Eye (tissue), 1 donor: ENCODE results near the gene HSD17B12.
A peak's percentile ranks its signal among the peaks of the same experiment; 100 is the strongest.
"Not testable (repeated sequence)": the region's sequence is repeated elsewhere in the genome, so short reads cannot be mapped to it uniquely, and the experiment has no call there.

Experiments
- DNase-seq: peaks from one replicate; pipeline ENCODE4 v3.0.0-alpha.2; 2015

The HSD17B12 gene

DNA sequence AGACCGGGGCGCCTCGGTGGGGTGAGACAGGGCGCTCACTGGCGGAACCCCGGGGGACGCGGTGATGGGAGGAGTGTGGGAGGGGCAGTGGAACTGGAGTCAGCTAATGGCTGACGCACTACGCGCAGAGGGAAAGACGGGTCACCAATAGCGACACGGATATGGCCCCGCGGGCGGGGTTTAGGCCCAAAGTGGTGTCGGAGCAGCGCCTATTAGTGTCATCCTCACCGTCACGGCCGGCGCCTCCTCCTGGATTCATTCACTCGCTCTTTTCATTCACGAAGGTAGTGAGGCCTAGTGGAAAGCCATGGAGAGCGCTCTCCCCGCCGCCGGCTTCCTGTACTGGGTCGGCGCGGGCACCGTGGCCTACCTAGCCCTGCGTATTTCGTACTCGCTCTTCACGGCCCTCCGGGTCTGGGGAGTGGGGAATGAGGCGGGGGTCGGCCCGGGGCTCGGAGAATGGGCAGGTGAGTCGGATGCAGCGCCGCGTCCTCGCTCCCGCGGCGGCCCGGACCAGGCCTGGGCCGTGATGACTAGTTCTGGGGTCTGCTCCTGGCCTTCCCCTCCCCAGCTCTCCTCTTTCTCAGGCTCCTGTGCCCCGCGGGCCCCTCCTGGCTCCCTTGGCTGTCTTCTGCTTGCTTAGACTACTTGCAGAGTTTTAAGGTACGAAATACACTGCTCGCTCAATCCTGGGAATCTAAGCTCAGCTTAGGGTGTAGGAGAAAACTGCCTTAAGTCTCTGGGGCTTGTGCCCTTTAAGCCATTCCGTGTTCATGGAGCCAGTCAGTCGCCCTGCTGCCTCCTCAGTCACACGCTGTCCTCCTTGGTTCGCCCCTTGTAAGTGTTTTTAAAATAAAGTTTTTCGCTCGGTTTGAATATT is at the start of gene HSD17B12:
Gene HSD17B12, plus strand, starts transcription at position 218 of the 880 bp plus-strand sequence. Its CDS starts 90 bp downstream, at position 308.
- DNase-seq = peak; percentile 99

DNA sequence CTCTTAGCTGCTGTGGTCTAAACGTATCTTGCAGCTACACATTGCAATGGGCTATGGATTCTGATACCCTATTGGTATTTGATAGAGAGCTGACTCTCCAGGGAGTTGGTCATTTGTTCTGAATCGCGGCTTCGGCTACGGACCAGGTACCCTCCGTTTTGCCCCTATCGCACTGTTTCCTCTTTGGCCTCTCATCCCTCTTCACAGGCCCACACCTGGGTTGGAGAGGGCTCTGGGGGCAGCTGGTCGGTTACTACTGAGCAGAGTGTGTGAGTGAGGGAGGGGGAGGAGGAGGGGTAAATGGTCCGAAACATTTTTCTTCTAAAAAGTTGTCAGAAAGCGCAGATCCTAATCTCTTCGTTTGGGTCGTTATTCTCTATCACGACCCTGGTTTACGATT is 48.8 kb upstream of the HSD17B12 start:
- no peak for DNase-seq

DNA sequence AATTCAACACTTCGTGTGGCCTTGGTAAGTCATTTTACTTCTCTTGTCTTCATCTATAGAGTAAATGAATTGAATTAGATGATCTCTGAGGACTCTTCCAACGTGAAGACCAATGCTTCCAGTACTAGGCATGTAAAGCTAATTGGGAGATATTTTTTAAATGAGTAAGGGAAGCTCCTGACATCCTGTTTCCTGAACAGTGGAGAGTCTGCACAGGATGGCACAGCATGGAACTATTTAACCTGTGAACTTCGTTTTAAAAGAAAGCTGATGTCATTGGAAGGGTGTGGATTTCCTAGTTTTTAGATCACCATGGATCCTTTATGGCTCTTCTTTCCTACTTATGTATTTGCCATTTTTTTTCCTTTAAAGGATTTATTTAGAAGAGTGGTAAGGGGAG is 48.4 kb upstream of the HSD17B12 start:
- no peak for DNase-seq

DNA sequence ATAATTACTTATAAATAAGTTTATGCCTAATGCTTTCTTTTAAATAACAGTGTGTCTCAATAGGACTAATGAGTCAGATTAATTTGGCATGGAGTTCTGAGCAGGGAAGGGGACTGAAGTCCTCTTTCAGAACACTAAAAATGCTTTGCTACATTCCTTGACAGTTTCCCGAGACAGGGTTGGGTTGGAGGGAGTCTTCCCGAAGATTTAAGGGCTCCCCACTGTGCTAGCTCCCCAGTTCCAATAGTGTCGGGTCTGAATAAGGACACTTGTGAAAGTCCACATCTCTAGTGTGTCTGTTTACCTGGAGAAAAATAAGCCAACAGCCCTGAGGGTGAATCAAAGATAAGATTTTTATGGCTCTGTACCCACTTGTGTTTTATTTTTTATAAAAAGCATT is 41.8 kb upstream of the HSD17B12 start:
- DNase-seq = no peak

DNA sequence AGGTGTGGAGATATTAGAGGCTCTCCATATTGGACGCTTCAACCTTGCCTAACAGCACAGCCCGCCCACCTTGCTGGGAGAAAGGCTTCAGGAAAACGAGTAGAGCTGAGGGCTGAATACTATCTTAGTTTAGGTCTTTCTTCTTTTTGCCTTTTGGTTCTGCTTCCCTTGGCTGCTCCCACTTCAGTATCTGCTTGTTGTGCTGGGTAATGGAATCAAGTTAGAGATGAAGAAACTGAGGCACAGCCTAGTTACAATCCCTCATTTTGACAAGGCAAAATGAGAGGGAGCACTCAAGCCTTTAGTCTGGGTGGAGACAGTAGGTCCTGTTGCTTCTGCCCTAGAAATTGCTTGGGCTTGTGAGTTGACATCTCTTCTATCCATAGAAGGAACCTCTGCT is 41.3 kb upstream of the HSD17B12 start:
- no peak for DNase-seq

DNA sequence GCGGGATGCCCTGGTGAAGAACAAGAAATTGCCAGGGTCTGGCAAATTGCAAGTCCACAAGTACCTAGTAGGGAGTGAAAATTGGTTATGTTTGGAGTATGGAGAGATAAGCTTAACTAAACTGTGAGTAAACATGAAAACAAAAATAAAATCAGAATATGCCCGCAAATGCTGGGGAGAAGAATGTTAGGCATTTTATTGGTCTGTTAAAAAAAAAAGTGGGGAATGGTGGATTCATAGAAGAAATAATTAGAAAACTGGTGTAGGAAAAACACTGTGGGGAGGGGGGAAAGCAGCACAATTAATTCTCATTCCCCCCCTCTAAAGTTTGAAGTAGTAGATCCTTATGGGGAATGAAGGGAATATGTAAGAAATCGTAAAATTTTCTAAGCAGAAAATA is 40.6 kb upstream of the HSD17B12 start:
- no peak for DNase-seq

DNA sequence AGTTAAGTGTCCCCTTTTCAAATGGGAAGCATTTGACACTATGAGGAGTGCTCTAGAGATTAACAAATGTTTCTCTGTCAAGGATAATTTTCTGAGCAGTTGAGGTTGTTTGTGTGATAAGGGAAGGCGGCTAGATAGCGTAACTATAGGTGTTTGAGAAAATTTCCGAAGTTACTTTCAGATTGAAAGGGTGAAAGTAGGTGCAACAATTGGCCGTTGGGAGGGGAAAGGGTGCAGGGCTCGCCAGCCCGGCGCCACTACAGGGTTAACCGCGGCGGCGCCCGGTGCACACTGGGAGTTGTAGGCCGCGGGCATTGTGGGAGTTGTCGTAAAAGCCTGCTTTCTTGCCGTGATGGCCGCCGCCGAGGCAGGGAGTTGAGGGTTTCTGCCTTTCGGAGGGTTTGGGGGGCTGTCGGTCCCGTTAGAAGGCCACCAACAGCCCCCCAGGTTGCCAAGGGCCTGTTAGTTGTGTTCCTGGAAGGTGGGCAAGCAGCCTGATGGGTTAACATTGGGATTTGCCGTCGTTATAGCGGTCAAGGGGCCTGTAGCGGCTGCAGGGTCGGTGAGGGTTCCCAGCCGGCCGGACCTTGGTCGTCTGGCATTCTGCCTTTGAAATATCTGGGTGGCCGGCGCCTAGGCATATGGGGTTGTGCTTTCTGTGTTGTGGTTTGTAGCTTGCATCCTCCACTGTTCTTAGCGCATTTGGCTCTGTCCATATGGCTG is 36.5 kb upstream of the HSD17B12 start:
- peak; percentile 93 for DNase-seq

DNA sequence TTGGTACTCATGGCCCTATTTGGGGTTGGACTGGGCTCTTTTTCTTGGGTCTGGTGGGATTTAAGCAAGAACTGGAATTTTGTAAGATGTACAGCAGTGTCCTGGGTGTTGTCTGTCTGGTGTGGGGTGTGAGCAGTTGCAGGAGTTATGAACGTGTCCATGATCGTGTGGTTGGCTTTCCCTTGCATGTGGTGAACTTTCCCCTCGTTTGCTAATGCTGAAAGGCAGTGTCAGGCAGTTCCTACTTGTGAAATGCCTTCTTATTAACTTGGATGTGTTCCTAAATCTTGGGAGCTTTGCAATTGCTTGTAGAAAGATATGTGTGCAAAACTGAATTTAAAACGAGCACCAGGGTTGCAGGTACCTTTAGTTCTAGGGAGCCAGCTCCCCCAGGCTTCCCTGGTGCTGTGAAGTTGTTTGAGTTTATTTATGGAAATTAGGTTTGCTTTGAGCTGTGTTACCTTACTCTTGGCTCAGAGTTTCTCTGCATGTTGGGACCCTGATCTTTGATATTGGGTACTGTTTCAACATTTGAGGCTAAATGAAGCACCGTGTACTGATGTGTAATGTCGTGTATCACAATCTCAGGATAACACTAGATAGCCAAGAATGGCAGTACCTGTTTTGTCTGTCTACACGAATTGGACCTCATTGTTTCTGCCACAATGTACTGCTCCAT is 35.8 kb upstream of the HSD17B12 start:
- no peak for DNase-seq

DNA sequence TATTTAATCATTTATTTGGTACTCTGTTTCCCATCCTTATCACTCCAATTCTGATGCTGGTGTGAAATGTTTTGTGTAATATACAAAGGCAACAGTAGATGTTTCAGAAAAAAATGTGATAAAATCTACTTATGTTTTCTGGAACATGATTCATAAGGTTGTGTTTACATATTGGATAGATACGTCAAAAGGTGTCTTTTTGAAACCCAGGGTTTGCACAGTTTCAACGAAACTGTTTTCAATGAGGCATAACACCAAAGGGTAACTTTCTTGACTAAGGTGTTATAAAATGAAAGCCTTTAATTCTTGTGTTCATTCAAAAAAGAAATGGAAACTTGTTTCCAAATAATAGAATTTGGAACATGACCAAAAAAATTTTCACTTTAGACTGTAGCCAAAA is 33.8 kb upstream of the HSD17B12 start:
- no peak for DNase-seq

DNA sequence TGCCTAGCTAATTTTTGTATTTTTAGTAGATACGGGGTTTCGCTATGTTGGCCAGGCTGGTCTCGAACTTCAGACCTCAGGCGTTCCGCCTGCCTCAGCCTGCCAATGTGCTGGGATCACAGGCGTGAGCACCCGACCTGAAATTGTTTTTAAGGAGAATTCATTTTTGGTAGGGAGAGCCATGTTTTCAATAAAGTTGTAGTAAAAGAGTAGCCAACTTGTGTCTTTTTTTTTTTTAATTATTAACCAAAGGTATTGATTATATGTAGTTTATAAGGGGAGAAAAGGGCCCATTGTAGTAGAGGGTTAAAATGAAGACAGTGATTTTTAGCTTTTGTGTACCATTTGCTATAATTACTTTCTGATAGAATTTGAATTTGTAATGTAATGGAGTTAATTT is 31.6 kb upstream of the HSD17B12 start:
- no peak for DNase-seq

DNA sequence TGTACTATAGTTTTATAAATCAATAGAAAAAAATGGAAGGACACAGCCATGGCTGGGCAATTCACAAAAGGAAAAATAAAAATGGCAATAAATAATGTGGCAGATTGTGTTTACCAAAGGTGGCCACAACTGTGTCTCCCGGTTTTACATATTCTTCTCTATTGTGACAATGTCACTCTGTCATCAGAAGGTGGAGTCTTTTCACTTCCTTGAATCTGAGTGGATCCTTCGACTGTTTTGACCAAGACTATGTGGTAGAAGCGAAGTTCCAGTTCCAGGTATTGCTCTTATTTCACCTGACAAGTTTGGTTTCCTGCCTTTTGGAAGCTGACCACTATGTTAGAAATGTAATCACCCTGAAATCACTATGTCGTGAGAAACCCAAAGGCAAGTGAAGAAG is 31.0 kb upstream of the HSD17B12 start:
- DNase-seq = no peak

DNA sequence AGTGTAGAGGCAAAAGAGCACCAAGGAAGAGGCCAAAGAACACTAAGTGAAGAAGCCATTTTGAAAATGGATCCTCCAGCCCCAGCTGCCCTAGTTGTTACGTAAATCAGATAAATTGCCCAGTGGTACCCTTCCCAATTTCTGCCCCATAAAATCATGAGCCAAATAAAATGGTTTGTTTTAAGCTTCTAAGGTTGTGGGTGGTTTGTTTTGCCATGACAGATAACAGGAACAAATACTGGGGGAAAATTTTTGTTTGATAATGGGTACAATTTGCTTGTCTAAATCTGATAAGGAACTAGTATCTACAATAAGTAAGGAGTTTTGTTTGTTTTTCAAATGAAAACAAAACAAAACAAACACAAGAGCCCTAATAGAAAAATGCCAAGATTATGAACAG is 30.6 kb upstream of the HSD17B12 start:
- DNase-seq = no peak

DNA sequence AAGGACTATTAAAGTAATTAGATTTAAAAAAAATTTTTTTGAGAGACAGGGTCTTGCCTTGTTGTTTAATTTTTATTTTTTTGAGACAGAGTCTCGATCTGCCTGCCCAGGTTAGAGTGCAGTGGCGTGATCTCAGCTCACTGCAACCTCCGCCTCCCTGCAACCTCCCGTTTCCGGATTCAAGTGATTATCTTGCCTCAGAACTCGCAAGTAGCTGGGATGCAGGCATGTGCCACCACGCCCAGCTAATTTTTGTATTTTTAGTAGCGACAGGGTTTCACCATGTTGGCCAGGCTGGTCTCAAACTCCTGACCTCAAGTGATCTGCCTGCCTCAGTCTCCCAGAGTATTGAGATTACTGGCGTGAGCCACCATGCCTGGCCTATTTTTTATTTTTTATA is 17.5 kb upstream of the HSD17B12 start:
- not testable (repeated sequence) for DNase-seq

DNA sequence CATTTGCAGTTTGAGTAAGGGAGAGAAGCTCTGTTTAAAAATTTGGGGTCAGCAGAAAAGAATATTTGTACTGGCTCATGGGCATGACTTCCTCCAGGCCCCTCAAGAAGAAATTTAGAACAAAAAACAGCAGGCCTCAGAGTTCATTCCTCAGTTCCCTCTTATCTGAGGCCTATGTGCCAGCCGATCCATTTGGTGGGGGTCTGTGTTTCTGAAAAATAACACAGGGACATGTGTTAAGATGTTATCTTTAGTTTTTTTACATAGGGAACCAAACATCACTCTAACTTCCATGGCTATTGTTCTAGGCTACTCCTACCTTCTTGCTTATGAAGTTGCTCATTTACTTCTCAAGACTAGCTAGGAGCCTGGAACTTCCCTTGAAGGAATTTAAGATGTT is 16.2 kb upstream of the HSD17B12 start:
- DNase-seq = no peak

DNA sequence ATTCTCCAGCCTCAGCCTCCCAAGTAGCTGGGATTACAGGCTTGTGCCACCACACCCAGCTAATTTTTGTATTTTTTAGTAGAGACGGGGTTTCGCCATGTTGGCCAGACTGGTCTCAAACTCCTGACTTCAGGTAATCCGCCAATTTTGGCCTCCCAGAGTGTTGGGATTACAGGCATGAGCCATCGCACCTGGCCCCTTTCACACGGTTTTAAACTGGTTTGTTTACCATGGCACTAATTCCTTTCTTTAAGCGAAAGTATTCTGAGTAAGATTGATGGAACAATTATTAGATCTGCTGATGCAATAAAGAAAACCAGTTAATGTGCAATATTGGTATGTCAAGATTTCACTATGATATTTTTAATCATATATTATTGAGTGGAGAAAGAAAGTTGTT is 9.3 kb upstream of the HSD17B12 start:
- not testable (repeated sequence) for DNase-seq

DNA sequence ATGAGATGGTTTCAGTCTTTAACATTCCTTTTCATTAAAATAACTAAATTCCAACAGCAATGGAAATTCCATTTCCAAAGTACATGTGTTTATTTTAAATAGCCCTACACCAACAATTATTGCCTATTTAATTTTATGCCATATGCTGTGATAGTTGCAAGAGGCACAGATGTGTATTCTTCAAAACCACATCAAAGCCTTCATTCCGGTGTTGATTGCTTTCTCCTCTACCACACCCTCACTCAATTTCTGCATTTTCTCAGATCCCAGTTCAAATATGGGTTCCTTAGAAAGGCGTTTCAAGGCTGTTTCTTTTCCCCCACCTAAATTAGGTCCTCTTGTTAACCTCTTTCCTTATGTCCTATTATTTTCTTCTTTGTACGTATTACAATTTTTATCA is 6.0 kb upstream of the HSD17B12 start:
- no peak for DNase-seq

DNA sequence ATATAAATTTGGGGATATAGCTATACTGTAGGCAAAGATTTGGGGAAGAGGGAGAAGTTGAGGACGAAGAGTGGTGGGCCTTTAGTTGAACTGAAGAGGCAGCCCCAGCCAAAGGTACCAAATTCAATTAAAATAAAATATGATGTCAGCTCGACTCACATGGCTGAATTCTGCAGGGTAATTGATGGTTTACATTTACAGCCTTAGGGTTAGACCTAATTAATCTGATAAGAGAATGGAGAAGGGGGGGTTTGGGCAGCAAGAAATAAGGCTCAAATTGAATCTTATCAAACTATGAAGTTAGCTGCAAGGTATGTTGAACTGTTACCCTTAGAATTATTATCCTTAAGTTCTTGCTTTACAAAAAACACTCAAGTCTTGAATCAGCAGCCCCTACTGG is 3.6 kb upstream of the HSD17B12 start:
- DNase-seq = no peak

DNA sequence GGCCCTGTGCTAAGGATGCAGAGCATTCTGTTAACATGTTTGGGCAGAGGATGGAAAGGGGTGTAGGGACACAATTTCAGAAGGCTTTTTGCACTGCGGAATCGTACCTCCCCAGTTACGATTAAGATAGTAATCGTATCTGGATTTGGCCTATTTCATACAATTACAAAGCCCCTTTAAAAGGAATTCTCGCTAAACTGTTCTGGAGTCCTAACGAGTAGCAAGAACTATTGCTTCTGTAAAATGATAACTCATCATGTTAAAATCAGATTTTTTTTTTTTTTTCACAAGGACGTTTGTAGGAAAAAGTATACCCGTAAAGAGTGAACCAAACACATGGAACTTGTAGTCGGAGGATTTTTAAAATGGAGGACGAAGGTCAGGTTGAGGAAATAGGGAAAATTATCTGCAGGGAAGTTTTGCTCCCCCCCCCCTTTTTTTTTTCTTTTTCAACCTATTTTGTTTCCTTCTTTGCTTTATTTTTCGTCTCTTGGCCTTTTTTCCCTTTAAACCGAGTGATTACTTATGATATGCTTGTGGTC is 934 bp downstream of the HSD17B12 start:
- no peak for DNase-seq

DNA sequence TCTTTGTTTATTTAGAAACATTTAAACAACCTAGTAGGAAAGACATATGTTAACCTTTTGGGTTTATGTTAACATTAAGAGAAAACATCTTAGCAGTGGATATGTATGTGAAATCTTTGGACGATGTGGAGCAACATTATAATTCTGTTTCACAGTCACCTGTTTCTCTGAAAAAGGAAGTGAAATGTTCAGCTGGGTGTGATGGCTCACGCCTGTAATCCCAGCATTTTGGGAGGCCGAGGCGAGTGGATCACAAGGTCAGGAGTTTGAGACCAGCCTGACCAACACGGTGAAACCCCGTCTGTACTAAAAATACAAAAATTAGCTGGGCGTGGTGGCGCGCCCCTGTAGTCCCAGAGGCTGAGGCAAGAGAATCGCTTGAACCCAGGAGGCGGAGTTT is 1.5 kb downstream of the HSD17B12 start:
- DNase-seq = not testable (repeated sequence)

DNA sequence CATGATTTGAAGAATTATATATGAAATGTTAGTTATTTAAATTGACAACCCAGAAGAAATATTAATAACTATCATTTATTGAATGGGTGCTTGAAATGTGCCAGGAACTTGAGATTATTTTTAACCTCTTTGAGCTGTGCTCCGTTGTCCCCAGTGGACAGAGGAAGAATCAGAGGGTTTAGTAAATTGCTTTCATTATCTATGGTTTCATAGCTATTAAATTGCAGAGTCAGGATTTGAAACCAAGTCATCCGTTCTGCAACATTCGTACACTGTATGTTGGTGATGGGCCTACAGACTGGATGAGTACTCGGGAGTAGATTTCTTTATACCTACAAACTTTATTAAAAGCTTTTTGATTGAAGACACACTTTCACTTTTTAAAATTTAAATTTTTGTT is 4.9 kb downstream of the HSD17B12 start:
- no peak for DNase-seq

DNA sequence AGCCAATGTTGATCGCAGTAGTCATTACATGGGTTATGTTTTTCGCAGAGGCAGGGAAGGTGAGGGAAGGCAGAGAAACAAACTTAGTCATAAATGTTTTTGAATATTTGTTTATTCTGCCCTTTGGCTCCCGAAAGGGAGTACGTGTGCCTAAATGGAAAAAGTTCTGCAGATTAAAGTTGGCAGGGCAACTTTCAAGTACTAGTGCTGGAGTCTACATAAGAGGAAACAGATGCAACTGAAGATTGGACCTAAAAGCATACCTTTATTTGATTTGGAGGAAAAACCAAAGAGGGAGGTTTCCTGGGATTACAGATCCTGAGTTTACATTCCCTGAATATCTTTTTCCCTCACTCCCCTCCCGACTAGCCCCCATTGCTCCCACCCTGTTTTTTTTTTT is 5.7 kb downstream of the HSD17B12 start:
- no peak for DNase-seq

DNA sequence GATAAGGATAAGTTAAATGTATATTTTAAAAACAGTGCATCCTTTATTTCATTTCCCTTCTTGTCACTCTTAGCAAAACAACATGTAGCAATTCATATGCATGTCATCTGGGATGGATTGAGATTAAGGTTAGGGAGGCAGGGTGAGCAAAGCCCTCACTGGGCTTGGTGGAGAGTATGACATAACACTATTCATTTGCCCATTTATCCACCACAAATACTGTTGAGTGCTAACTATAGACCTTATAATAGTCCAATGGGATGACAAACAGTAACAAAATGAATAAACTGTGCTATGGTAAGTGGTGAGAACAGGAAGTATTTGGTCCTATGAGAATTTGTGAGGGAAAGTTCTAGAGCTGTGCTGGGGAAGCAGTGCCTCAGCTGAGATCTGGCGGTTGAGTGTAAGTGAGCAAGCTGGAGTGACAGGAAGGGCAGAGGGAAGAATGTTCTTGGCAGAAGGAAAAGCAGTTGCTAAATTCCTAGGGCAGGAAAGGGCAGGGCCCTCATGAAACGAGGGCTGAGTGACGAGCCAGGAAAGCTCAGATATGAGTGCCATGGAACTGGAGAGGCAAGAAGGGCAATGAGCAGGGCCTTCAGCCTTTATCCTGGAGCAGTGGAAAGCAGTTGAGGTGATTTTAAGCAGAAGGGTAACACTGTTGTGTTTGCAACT is 6.7 kb downstream of the HSD17B12 start:
- no peak for DNase-seq

DNA sequence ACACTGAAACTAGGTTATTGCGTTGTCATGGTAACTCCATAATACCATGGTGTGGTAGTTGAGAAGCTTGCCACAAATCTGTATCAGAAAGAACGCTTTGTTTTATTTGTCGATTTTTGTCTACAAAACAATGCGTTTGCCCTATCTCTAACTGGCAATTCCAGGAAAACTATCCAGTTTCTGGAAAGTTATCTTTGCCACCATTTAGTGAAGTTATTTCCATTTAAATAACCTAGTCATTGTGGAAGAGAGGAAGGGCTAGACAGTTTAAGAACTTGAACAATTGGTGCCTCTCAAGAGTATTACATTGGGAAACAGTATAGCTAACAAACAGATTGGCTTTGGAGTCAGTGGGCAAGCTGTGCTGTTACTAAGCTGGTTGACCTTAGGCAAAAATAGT is 7.9 kb downstream of the HSD17B12 start:
- DNase-seq = no peak
